CMK (cell line): ENCODE data around the gene ANXA6.

Experiments used
- DNase-seq: peaks from one replicate; pipeline ENCODE4 v3.0.0-alpha.2; 2010; ENCODE audit warnings: low read depth

The ANXA6 gene

GRCh38 chr5:151063142-151063989 is 94.2 kb downstream of the ANXA6 start:
- DNase-seq = no peak

GRCh38 chr5:151062405-151063141 is 95.0 kb downstream of the ANXA6 start:
- no peak for DNase-seq

GRCh38 chr5:151060742-151061141 is 96.8 kb downstream of the ANXA6 start:
- DNase-seq = no peak

- no peak for DNase-seq
Measured at GRCh38 chr5:151058891-151059489, 98.6 kb downstream of the ANXA6 start.

- DNase-seq = no peak
Measured at GRCh38 chr5:151058301-151058700, 99.3 kb downstream of the ANXA6 start.

- DNase-seq = no peak
Measured at GRCh38 chr5:151056379-151057325, 100.9 kb downstream of the ANXA6 start.

GRCh38 chr5:151055336-151055735 is 102.2 kb downstream of the ANXA6 start:
- DNase-seq = no peak

GRCh38 chr5:151054709-151055108 is 102.9 kb downstream of the ANXA6 start:
- DNase-seq = no peak

- no peak for DNase-seq
Measured at GRCh38 chr5:151053796-151054462, 103.7 kb downstream of the ANXA6 start.

GRCh38 chr5:151052836-151053235 is 104.7 kb downstream of the ANXA6 start:
- DNase-seq = no peak

- no peak for DNase-seq
Measured at GRCh38 chr5:151051931-151052608, 105.5 kb downstream of the ANXA6 start.

GRCh38 chr5:151051066-151051930 is 106.3 kb downstream of the ANXA6 start:
- peak; percentile 66 for DNase-seq
